Suprapubic skin (tissue), 4 donors: ENCODE results near the gene SLC31A2. TPM values are rescaled to one million over a fixed set of nuclear protein-coding genes. Genes with fewer than 3 reads are reported as not detected.
"Not testable (repeated sequence)": the region's sequence is repeated elsewhere in the genome, so short reads cannot be mapped to it uniquely, and the experiment has no call there.

Experiments
- DNase-seq, 2 donors: peaks; one replicate each; pipeline ENCODE4 v3.0.0-alpha.2; 2019; ENCODE audit warnings: low spot score in 2 of 2
- H3K27ac ChIP-seq: fragments of 200-600 bp; sonication (generic); one replicate; pipeline ENCODE4 v1.5.1; 2019
- H3K27me3 ChIP-seq: fragments of 200-600 bp; sonication (generic); one replicate; pipeline ENCODE4 v1.5.1; 2019
- H3K36me3 ChIP-seq: fragments of 200-600 bp; sonication (generic); one replicate; pipeline ENCODE4 v1.5.1; 2019
- H3K4me1 ChIP-seq: fragments of 200-600 bp; sonication (generic); one replicate; pipeline ENCODE4 v1.5.1; 2019
- H3K4me3 ChIP-seq: fragments of 200-600 bp; sonication (generic); one replicate; pipeline ENCODE4 v1.5.1; 2019; ENCODE audit warnings: mild to moderate bottlenecking
- H3K9me3 ChIP-seq: fragments of 200-600 bp; sonication (generic); one replicate; pipeline ENCODE4 v1.5.1; 2019
- EP300 ChIP-seq: sonication (generic); formaldehyde crosslinking; IDR thresholded peaks from one replicate; pipeline ENCODE4 v1.6.1; 2017; ENCODE audit warnings: antibody characterized with exemption
- POLR2A ChIP-seq, 2 donors: fragments of 450-650 bp; IDR thresholded peaks; one replicate each; pipeline ENCODE4 v1.6.1; 2017; ENCODE audit warnings: antibody characterized with exemption in 2 of 2, mild to moderate bottlenecking in 2 of 2, moderate library complexity in 2 of 2
- POLR2AphosphoS5 ChIP-seq, 3 donors: sonication (generic); formaldehyde crosslinking; IDR thresholded peaks; one replicate each; pipeline ENCODE4 v1.6.1; 2017; ENCODE audit warnings: antibody characterized with exemption in 3 of 3
- WGBS: methylation state at CpG from one replicate; pipeline ENCODE4 v1.1.5; 2018; 5-methylcytosine and 5-hydroxymethylcytosine counted together
- total RNA-seq, 4 donors: library from RNA; depleted of rRNA; stranded (reverse); fragments of >200 nt; gene quantifications; one replicate each; pipeline ENCODE4 v1.1.0, GENCODE V29; 2016
- TF ChIP-seq, protein P1 (sequence below), 2 donors: fragments of 200-600 bp in 1 of 2; fragments of 450-650 bp in 1 of 2; sonication (generic) in 1 of 2; IDR thresholded peaks; one replicate each; pipeline ENCODE4 v1.5.1; 2016 to 2019; ENCODE audit warnings: antibody characterized with exemption in 2 of 2, mild to moderate bottlenecking in 1 of 2, moderate library complexity in 1 of 2

Gene SLC31A2
- total RNA-seq, 4 donors from 2014 or later = 49.8 to 114 (median 88.4) TPM

DNA sequence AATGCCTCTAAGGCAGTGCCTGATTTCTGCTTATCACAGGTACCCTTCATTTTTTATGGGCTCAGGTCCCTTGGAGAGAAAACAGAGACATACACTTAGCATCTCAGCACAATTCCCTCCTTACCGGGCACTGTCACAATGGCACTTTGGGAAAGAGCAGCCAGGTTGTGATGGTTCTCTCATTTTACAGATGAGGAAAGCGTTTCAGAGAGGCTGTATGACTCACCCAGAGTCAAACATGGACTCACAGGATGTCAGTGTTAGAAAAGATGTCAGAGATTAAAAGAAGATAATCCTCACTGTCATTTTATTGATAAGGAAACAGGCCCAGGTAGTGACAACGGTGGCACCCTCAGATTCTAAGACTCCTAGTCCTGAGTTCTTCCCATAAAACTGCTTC is 12.0 kb upstream of the SLC31A2 start:
- Histone ChIP-seq H3K4me3 (no peak overlapping the region), H3K4me1 (peaks cover under 1% of the 10 kb centered on the region), H3K27ac (no peak overlapping the region), H3K9me3 (no peaks in the 10 kb centered on the region), H3K36me3 (no peaks in the 10 kb centered on the region), H3K27me3 (no peaks in the 10 kb centered on the region)
- TF ChIP-seq POLR2AphosphoS5 (IDR thresholded peaks at IDR 0.05) (no peak), EP300 (no peak), POLR2A (IDR thresholded peaks at IDR 0.05) (no peak)
- TF ChIP-seq, protein P1, sequence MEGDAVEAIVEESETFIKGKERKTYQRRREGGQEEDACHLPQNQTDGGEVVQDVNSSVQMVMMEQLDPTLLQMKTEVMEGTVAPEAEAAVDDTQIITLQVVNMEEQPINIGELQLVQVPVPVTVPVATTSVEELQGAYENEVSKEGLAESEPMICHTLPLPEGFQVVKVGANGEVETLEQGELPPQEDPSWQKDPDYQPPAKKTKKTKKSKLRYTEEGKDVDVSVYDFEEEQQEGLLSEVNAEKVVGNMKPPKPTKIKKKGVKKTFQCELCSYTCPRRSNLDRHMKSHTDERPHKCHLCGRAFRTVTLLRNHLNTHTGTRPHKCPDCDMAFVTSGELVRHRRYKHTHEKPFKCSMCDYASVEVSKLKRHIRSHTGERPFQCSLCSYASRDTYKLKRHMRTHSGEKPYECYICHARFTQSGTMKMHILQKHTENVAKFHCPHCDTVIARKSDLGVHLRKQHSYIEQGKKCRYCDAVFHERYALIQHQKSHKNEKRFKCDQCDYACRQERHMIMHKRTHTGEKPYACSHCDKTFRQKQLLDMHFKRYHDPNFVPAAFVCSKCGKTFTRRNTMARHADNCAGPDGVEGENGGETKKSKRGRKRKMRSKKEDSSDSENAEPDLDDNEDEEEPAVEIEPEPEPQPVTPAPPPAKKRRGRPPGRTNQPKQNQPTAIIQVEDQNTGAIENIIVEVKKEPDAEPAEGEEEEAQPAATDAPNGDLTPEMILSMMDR (IDR thresholded peaks at IDR 0.05) = no peak
- DNase-seq = no peak
- 60% methylated on average over 3 of the region's 3 CpGs for WGBS

DNA sequence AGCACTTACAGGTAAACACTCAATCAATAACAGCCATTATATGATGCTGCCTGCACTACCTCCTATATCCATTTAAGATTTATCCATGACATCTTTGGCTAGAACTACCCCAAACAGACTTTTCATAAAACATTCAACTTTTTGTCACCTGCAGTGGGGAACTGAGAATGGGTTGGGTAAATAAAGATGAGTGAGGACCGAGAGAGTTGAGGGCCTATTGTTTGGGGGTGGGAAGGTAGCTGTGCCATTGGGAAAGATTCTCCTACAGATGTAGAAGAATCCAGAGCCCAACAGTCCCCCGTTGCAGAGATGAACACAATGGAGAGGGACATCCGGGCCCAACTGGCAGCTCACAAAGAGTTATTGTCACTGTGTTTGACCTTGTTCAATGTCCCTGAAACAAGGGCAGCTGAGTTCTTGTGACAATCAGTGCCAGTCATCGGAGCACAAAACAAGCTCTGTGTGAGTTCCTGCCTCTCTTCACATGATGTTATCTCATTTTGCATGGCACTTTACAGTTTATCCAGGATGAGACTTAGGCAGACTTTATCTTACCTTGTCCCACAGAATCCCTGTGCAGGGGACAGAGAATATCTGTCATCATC is 11.5 kb upstream of the SLC31A2 start:
- no peak for DNase-seq
- no peak overlapping the region for H3K27ac ChIP-seq
- H3K36me3 ChIP-seq = no peaks in the 10 kb centered on the region
- H3K4me3 ChIP-seq = no peak overlapping the region
- TF ChIP-seq, protein P1 (IDR thresholded peaks at IDR 0.05) = no peak
- TF ChIP-seq POLR2A (IDR thresholded peaks at IDR 0.05) (no peak), EP300 (no peak), POLR2AphosphoS5 (IDR thresholded peaks at IDR 0.05) (no peak)
- no peaks in the 10 kb centered on the region for H3K9me3 ChIP-seq
- H3K27me3 ChIP-seq = no peaks in the 10 kb centered on the region
- 67% methylated on average over 4 of the region's 4 CpGs for WGBS
- H3K4me1 ChIP-seq = peaks cover 3% of the 10 kb centered on the region

DNA sequence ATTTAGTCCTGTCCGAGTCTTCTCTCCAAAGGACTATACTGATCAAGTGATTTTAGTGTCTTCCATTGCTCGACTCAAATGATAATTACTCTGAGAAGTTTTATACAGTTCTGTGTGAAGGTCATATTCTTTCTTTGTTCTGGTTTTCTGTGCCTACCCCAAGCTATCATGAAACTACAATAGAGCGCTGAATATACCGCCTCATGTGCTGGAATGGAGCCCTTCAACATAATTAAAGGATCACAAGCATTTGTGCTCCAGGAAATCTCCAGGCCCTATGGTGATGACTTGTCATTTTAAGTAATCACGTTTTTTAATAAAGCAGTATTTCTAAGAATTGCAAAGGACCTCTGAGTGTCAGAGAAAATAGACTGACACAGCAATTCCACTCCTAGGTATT is 10.9 kb upstream of the SLC31A2 start:
- no peak overlapping the region for H3K27ac ChIP-seq
- no peaks in the 10 kb centered on the region for H3K9me3 ChIP-seq
- WGBS = 72% methylated on average over 5 of the region's 5 CpGs
- peaks cover 3% of the 10 kb centered on the region for H3K4me1 ChIP-seq
- TF ChIP-seq POLR2AphosphoS5 (IDR thresholded peaks at IDR 0.05) = no peak
- no peak for TF ChIP-seq POLR2A (IDR thresholded peaks at IDR 0.05)
- no peak for TF ChIP-seq EP300
- TF ChIP-seq, protein P1 (IDR thresholded peaks at IDR 0.05) = no peak
- H3K36me3 ChIP-seq = no peaks in the 10 kb centered on the region
- H3K27me3 ChIP-seq = no peaks in the 10 kb centered on the region
- no peak overlapping the region for H3K4me3 ChIP-seq
- no peak for DNase-seq

GRCh38 chr9:113140896-113141295 is 9.9 kb upstream of the SLC31A2 start:
- H3K4me1 ChIP-seq, H3K36me3 ChIP-seq, H3K27ac ChIP-seq, H3K4me3 ChIP-seq, H3K27me3 ChIP-seq, DNase-seq, H3K9me3 ChIP-seq: not testable (repeated sequence)
- 93% methylated on average over 9 of the region's 9 CpGs for WGBS

DNA sequence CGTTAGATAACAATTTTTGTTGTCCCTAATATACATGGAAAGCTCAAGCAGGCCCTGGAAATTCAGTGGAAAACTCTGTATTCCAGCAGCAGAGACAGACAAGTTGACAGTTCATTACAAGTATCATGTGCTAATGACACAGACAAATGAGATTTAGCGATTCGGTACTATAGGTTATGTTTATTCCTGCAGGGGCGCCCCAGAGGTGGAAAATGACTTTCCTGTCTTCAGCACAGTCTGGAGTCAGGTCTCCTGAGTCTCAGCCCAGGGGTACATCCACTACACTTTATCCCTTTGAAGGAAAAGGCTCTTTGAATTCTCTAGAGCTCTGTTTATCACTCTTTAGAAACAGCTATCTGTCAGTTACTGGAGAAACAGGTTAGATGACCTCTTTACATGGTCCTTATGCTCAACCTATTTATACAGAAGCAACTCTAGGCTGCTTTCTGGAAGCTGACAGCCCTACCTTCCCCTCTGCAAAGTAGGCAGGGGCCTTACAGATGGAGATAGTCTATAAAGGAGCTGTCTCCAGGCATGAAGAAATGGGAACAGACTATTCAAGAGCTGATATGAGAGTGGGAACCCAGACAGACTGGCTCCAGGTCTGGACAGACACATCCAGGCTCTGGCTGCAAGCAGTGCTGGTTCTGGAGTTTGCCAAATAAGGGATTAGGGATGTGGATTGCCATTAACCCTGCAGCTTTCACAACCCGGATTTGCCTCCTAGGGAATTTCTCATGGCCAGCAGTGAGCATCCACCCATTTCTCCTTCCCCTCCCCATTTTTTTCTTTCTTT is 7.2 kb upstream of the SLC31A2 start:
- Histone ChIP-seq H3K4me3 (no peak overlapping the region), H3K4me1 (peaks cover 3% of the 10 kb centered on the region), H3K27ac (no peak overlapping the region), H3K36me3 (no peaks in the 10 kb centered on the region), H3K9me3 (no peaks in the 10 kb centered on the region), H3K27me3 (no peaks in the 10 kb centered on the region)
- TF ChIP-seq EP300 (no peak), POLR2AphosphoS5 (IDR thresholded peaks at IDR 0.05) (no peak), POLR2A (IDR thresholded peaks at IDR 0.05) (no peak)
- TF ChIP-seq, protein P1 (IDR thresholded peaks at IDR 0.05) = no peak
- 58% methylated on average over 5 of the region's 5 CpGs for WGBS
- no peak for DNase-seq
